GM23248 (cell line): ENCODE measurements around the gene TRPM2. TPM values are rescaled to one million over a fixed set of nuclear protein-coding genes. Genes with fewer than 3 reads are reported as not detected.

ENCODE experiments used
- DNase-seq: peaks from one replicate; pipeline ENCODE4 v3.0.0-alpha.2; 2015
- H2AFZ ChIP-seq: fragments of 200-600 bp; sonication (generic); 2 replicates; pipeline ENCODE4 v1.6.1; 2016; ENCODE audit warnings: antibody characterized with exemption
- H3F3A ChIP-seq: fragments of 200-600 bp; sonication (generic); 2 replicates; pipeline ENCODE4 v1.6.1; 2016; ENCODE audit warnings: mild to moderate bottlenecking, antibody characterized with exemption, mixed run types; ENCODE audit not compliant: insufficient read depth
- H3K27ac ChIP-seq: fragments of 200-600 bp; sonication (generic); 2 replicates; pipeline ENCODE4 v1.5.1; 2016; ENCODE audit warnings: mild to moderate bottlenecking
- H3K27me3 ChIP-seq: fragments of 200-600 bp; sonication (generic); replicated peaks from 2 replicates; pipeline ENCODE4 v1.6.1; 2016; ENCODE audit warnings: mild to moderate bottlenecking; ENCODE audit not compliant: insufficient read depth
- H3K36me3 ChIP-seq: fragments of 200-600 bp; sonication (generic); 2 replicates; pipeline ENCODE4 v1.6.1; 2016; ENCODE audit warnings: low read depth, mild to moderate bottlenecking
- H3K4me1 ChIP-seq: fragments of 200-600 bp; sonication (generic); 2 replicates; pipeline ENCODE4 v1.6.1; 2016; ENCODE audit warnings: mild to moderate bottlenecking; ENCODE audit not compliant: insufficient read depth
- H3K4me2 ChIP-seq: fragments of 200-600 bp; sonication (generic); one replicate; pipeline ENCODE4 v1.6.1; 2016; ENCODE audit warnings: mild to moderate bottlenecking; ENCODE audit not compliant: unreplicated experiment
- H3K4me3 ChIP-seq: fragments of 200-600 bp; sonication (generic); 2 replicates; pipeline ENCODE4 v1.5.1; 2016; ENCODE audit warnings: mild to moderate bottlenecking
- H3K79me2 ChIP-seq: fragments of 200-600 bp; sonication (generic); 2 replicates; pipeline ENCODE4 v1.6.1; 2016; ENCODE audit warnings: mild to moderate bottlenecking; ENCODE audit not compliant: insufficient read depth
- H3K9ac ChIP-seq: fragments of 200-600 bp; sonication (generic); 2 replicates; pipeline ENCODE4 v1.6.1; 2016; ENCODE audit warnings: mild to moderate bottlenecking
- H3K9me2 ChIP-seq: fragments of 200-600 bp; sonication (generic); 2 replicates; pipeline ENCODE4 v1.6.1; 2016; ENCODE audit warnings: mixed run types, mild to moderate bottlenecking, moderate library complexity; ENCODE audit not compliant: insufficient read depth
- H3K9me3 ChIP-seq: fragments of 200-600 bp; sonication (generic); one replicate; pipeline ENCODE4 v1.6.1; 2017; ENCODE audit warnings: low read depth
- H4K20me1 ChIP-seq: fragments of 200-600 bp; sonication (generic); 2 replicates; pipeline ENCODE4 v1.6.0; 2016; ENCODE audit not compliant: insufficient read depth
- EZH2 ChIP-seq: fragments of 200-600 bp; sonication (generic); IDR thresholded peaks from 2 replicates; pipeline ENCODE4 v1.6.1; 2018; ENCODE audit warnings: antibody characterized with exemption, mild to moderate bottlenecking; ENCODE audit not compliant: insufficient read depth, poor library complexity, severe bottlenecking
- EZH2phosphoT487 ChIP-seq: fragments of 200-600 bp; sonication (generic); IDR thresholded peaks from 2 replicates; pipeline ENCODE4 v1.6.1; 2018; ENCODE audit warnings: antibody characterized with exemption, moderate library complexity, mild to moderate bottlenecking, low read depth; ENCODE audit not compliant: insufficient read depth
- WGBS, 2 experiments: methylation state at CpG; one replicate each; pipeline ENCODE4 v1.1.6; 2015 to 2017; ENCODE audit warnings: low lambda C conversion rate in 2 of 2, low coverage in 1 of 2; ENCODE audit errors: missing lambda C conversion rate in 2 of 2; 5-methylcytosine and 5-hydroxymethylcytosine counted together
- in situ Hi-C: fragments of 300-500 bp; cut with MboI; formaldehyde crosslinking; loops from 2 replicates; pipeline ENCODE4 v1.15.0; 2020
- polyA plus RNA-seq: library from polyadenylated mRNA; unstranded; fragments of >200 nt; fragmentation: Nextera tagmentation; extraction: Ambion mirVana; gene quantifications from 2 replicates; pipeline ENCODE4 v1.2.1, GENCODE V29; 2016
- total RNA-seq: library from RNA; depleted of rRNA; stranded (reverse); fragments of >200 nt; shearing (Covaris generic); gene quantifications from 2 replicates; pipeline ENCODE4 v1.2.3, GENCODE V29; 2014

TRPM2 gene
- total and polyA plus RNA-seq, 2 experiments from 2014 or later, result 0.22 TPM; not detected in 1

GRCh38 chr21:44331650-44332307 lies 21.6 kb upstream of the TRPM2 start:
- Histone ChIP-seq H3K9me2 (no peaks in the 10 kb centered on the region), H3K9me3 (no peaks in the 10 kb centered on the region), H3K79me2 (no peaks in the 10 kb centered on the region), H3K9ac (no peak overlapping the region), H3K4me3 (no peak overlapping the region), H4K20me1 (no peaks in the 10 kb centered on the region), H3F3A (no peaks in the 10 kb centered on the region), H3K36me3 (no peaks in the 10 kb centered on the region), H3K27me3 (no peaks in the 10 kb centered on the region), H3K4me2 (no peak overlapping the region), H2AFZ (no peak overlapping the region), H3K4me1 (no peaks in the 10 kb centered on the region), H3K27ac (no peak overlapping the region)
- TF ChIP-seq EZH2 (no peak), EZH2phosphoT487 (no peak)
- peak; percentile 47 for DNase-seq
- in situ Hi-C loops, result no loop called here
- WGBS, 2 experiments, result 66% methylated on average over 20 of the region's 20 CpGs

GRCh38 chr21:44332383-44332782 lies 21.0 kb upstream of the TRPM2 start:
- TF ChIP-seq EZH2, result no peak
- no peak for TF ChIP-seq EZH2phosphoT487
- no peak overlapping the region for H2AFZ ChIP-seq
- H3K79me2 ChIP-seq, result no peaks in the 10 kb centered on the region
- no peak for DNase-seq
- no peaks in the 10 kb centered on the region for H3K36me3 ChIP-seq
- H4K20me1 ChIP-seq, result no peaks in the 10 kb centered on the region
- H3F3A ChIP-seq, result peaks cover 4% of the 10 kb centered on the region; the same call in 1 of the 2 replicates
- H3K9me2 ChIP-seq, result no peaks in the 10 kb centered on the region
- no peak overlapping the region for H3K9ac ChIP-seq
- in situ Hi-C loops, result no loop called here
- no peak overlapping the region for H3K4me3 ChIP-seq
- 94 to 95% methylated on average over 17 of the region's 17 CpGs for WGBS, 2 experiments
- H3K4me2 ChIP-seq, result no peak overlapping the region
- H3K27me3 ChIP-seq, result no peaks in the 10 kb centered on the region
- no peaks in the 10 kb centered on the region for H3K9me3 ChIP-seq
- H3K27ac ChIP-seq, result no peak overlapping the region
- H3K4me1 ChIP-seq, result no peaks in the 10 kb centered on the region

GRCh38 chr21:44332965-44333364 lies 20.5 kb upstream of the TRPM2 start:
- Histone ChIP-seq H3K4me1 (0 out of 2 replicates have a peak, but pooled peaks cover 4% of the 10 kb centered on the region), H3F3A (peaks cover 10% of the 10 kb centered on the region; the same call in 1 of the 2 replicates), H3K9ac (no peak overlapping the region), H3K79me2 (no peaks in the 10 kb centered on the region), H4K20me1 (no peaks in the 10 kb centered on the region), H3K27ac (no peak overlapping the region), H3K9me3 (no peaks in the 10 kb centered on the region), H3K27me3 (no peaks in the 10 kb centered on the region), H3K9me2 (no peaks in the 10 kb centered on the region), H3K36me3 (no peaks in the 10 kb centered on the region), H3K4me2 (no peak overlapping the region), H2AFZ (no peak overlapping the region), H3K4me3 (no peak overlapping the region)
- no peak for DNase-seq
- in situ Hi-C loops, result no loop called here
- no peak for TF ChIP-seq EZH2phosphoT487
- TF ChIP-seq EZH2, result no peak
- 96 to 97% methylated on average over 22 of the region's 22 CpGs for WGBS, 2 experiments

GRCh38 chr21:44333509-44334328 lies 19.7 kb upstream of the TRPM2 start:
- no peak overlapping the region for H3K27ac ChIP-seq
- 0 out of 2 replicates have a peak, but pooled peaks cover 6% of the 10 kb centered on the region for H3K4me1 ChIP-seq
- no peaks in the 10 kb centered on the region for H3K27me3 ChIP-seq
- H3K4me3 ChIP-seq, result no peak overlapping the region
- peaks cover 13% of the 10 kb centered on the region; the same call in 1 of the 2 replicates for H3F3A ChIP-seq
- no peaks in the 10 kb centered on the region for H3K9me3 ChIP-seq
- no peak for TF ChIP-seq EZH2
- H3K9me2 ChIP-seq, result no peaks in the 10 kb centered on the region
- H3K36me3 ChIP-seq, result no peaks in the 10 kb centered on the region
- H3K4me2 ChIP-seq, result no peak overlapping the region
- H2AFZ ChIP-seq, result no peak overlapping the region
- WGBS, 2 experiments, result 85 to 89% methylated on average over 44 of the region's 45 CpGs
- H3K9ac ChIP-seq, result no peak overlapping the region
- no peaks in the 10 kb centered on the region for H4K20me1 ChIP-seq
- DNase-seq, result no peak
- in situ Hi-C loops, result no loop called here
- no peaks in the 10 kb centered on the region for H3K79me2 ChIP-seq
